GM18505 (cell line): ENCODE data around the gene FHAD1.
"Not testable (repeated sequence)": the region's sequence is repeated elsewhere in the genome, so short reads cannot be mapped to it uniquely, and the experiment has no call there.

Experiments
- ATAC-seq: cut with Tn5 transposase; IDR thresholded peaks from one replicate; pipeline ENCODE4 v1.9.1; 2021; ENCODE audit not compliant: unreplicated experiment
- POLR2A ChIP-seq: IDR thresholded peaks from 4 replicates; pipeline ENCODE4 v1.6.1; 2011; ENCODE audit warnings: borderline replicate concordance; ENCODE audit not compliant: insufficient read depth, insufficient read length; ENCODE audit errors: extremely low read depth

The FHAD1 gene

GRCh38 chr1:15423355-15424077 is 176.5 kb downstream of the FHAD1 start:
- no peak for ATAC-seq

DNA sequence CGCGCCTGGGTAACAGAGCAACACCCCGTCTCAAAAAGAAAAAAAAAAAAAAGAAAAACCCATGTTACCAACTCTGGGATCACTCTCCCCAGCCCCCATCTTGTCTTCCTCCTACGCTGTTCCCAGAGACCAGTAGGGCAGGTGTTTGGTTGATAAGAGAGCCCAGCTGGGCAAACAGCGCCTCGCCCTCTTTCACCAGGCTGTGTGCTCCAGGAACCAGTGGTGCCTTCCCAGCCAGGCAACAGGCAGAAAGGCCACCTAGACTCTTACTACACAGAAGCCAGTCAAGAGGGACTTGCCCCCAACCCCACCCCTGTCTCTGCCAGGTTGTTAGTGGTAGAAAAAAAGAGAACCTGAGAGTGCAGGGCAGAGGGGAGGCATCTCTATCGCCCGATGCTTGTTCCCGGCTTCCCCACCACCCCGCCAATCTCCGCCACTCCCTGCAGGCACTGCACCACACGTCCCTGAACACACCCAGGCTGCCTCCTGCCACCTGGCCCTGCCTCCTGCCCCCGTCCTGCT is 177.2 kb downstream of the FHAD1 start:
- no peak for TF ChIP-seq POLR2A
- ATAC-seq, result no peak

More at GRCh38 chr1:15423355-15424077, 176.5 kb downstream of the FHAD1 start:
- TF ChIP-seq POLR2A, result no peak

GRCh38 chr1:15424981-15425380 is 178.0 kb downstream of the FHAD1 start:
- no peak for ATAC-seq
- no peak for TF ChIP-seq POLR2A

GRCh38 chr1:15425521-15425920 is 178.5 kb downstream of the FHAD1 start:
- ATAC-seq, result no peak
- TF ChIP-seq POLR2A, result no peak

- TF ChIP-seq POLR2A, result no peak
- no peak for ATAC-seq
These were observed 178.9 kb downstream of the FHAD1 start for GRCh38 chr1:15425958-15426357.

DNA sequence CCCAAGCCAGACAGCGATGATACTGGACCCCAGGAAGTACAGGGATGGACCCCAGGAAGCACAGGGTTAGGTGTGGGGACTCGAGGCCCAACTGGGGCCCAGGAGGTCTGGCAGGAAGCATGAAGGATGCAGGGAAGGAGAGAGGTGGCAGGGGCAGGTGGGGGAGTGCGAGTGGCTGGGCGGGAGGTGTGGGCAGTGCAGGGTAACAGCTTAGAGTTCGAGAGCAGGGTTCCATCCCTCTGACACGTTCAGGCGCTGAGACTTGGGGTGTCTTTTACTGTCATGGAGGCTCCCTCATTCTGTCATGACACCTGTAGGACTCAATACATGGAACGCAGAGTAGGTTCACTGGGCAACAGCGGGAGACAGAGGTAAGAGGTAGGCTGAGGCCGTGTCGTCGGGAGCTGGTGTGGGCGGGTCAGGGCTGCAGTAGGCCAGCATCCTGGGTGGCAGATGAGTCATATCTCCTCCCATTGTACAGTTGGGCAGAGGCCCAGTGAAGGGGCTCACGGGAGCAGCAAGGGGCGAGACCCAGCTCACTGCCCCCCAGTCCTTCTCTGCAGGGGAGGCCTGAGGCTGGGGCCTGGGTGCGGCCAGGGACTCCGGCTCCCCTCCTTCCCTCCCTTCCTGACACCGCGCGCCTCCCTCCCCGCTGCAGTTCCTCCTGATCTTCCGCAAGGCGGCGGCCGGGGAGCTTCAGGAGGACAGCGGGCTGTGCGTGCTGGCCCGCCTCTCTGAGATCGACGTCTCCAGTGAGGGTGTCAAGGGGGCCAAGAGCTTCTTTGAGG is 179.7 kb downstream of the FHAD1 start:
- TF ChIP-seq POLR2A, result no peak
- ATAC-seq, result no peak

GRCh38 chr1:15427280-15427666 is 180.2 kb downstream of the FHAD1 start:
- no peak for TF ChIP-seq POLR2A
- ATAC-seq, result no peak

- not testable (repeated sequence) for ATAC-seq
These were observed 181.2 kb downstream of the FHAD1 start for GRCh38 chr1:15428252-15428651.

DNA sequence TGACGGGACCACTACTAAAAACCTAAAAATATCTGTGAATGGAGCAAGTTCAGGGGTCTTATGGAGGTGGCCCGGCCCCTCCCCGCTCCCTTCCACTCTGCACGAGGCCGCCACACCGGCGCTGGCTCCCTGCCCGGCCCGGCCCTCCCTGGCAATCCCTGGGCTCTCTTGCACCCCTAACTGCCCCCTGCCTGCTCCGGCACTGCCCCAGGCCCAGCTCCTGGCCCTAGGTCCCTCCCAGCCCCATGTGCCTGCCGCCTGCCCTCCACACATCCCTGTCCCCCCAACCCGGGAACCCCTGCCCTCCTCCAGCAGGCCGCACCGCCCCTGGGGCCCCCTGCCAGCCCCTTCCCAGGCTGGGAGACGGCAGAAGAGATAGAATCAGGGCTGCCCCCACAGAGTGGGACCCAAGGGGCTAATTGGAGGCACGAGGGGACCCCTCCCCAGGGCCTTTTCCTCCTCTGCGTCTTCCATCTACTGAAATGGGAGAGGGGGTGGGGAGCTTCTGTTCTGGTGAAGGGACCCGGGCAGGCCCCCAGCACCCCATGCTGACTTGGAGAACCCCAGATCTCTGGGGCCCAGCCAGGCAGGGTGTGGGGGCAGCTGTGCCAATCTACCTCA is 181.9 kb downstream of the FHAD1 start:
- ATAC-seq, result no peak
- TF ChIP-seq POLR2A, result no peak

GRCh38 chr1:15429701-15430149 is 182.7 kb downstream of the FHAD1 start:
- no peak for TF ChIP-seq POLR2A
- no peak for ATAC-seq

GRCh38 chr1:15430787-15431570 is 184.0 kb downstream of the FHAD1 start:
- no peak for ATAC-seq

GRCh38 chr1:15431571-15431948 is 184.5 kb downstream of the FHAD1 start:
- ATAC-seq, result no peak

More at GRCh38 chr1:15430787-15431570, 184.0 kb downstream of the FHAD1 start:
- TF ChIP-seq POLR2A, result no peak

GRCh38 chr1:15432324-15432723 is 185.3 kb downstream of the FHAD1 start:
- ATAC-seq, result no peak
- no peak for TF ChIP-seq POLR2A

More at GRCh38 chr1:15431571-15431948, 184.5 kb downstream of the FHAD1 start:
- TF ChIP-seq POLR2A, result no peak
